ENCODE data around the gene OPHN1. TPM values are rescaled to one million over a fixed set of nuclear protein-coding genes. Genes with fewer than 3 reads are reported as not detected.

OPHN1 gene
- total and polyA plus RNA-seq, 2 donors (not counting 3 experiments of a cell fraction or from before 2014, with no cell fraction given) = 3.9 to 6.7 TPM

GRCh38 chrX:68440442-68440841 is 7.1 kb upstream of the OPHN1 start:
- H3K4me3 ChIP-seq (replicated peaks in 1 of 3; ENCODE audit: insufficient read depth in 1 of 3, low read depth in 1 of 3, low read length in 3 of 3) = no peak overlapping the region
- no peaks in the 10 kb centered on the region for H3K36me3 ChIP-seq (ENCODE audit: control insufficient read depth in 2 of 2, extremely low read depth in 1 of 2, insufficient read depth in 2 of 2, low read length in 2 of 2)
- H3K79me2 ChIP-seq (ENCODE audit: control insufficient read depth, insufficient read depth, low read length) = no peaks in the 10 kb centered on the region
- no peak overlapping the region for H3K4me2 ChIP-seq (ENCODE audit: insufficient read depth, low read length)
- CTCF ChIA-PET = interaction anchor here (1.6 kb wide), 1 partner anchor 22 kb away, joined by 5 read pairs; no protein-coding TSS in a partner anchor
- no peak overlapping the region for H3K27ac ChIP-seq (ENCODE audit: insufficient read depth, low read depth, low read length)
- no peak overlapping the region for H3K9ac ChIP-seq (replicated peaks; ENCODE audit: extremely low read depth, insufficient read depth, low read length)
- no TSS peak for BruUV-seq (replicated peaks)
- H3K9me1 ChIP-seq (replicated peaks; ENCODE audit: control insufficient read depth, extremely low read depth, insufficient read depth, low read length) = no peaks in the 10 kb centered on the region
- H3K9me3 ChIP-seq (replicated peaks; ENCODE audit: control insufficient read depth, insufficient read depth, low read length) = no peaks in the 10 kb centered on the region
- TF ChIP-seq GATA2 (IDR thresholded peaks at IDR 0.05; ENCODE audit: insufficient read depth, insufficient read length, low read depth, low read length) (no peak), FOS (IDR thresholded peaks at IDR 0.05; ENCODE audit: borderline replicate concordance, insufficient read depth, low read length) (no peak), POLR2AphosphoS5 (IDR thresholded peaks at IDR 0.05; ENCODE audit: insufficient read depth, low read depth, low read length) (no peak), POLR2A (IDR thresholded peaks at IDR 0.05; ENCODE audit: low read depth, low read length) (no peak), CTCF (IDR thresholded peaks at IDR 0.05; ENCODE audit: extremely low read depth in 1 of 2, insufficient read depth in 1 of 2, low read depth in 1 of 2, low read length in 2 of 2) (no peak)
- intact Hi-C loops (cut with micrococcal nuclease) (no loop called here), dilution Hi-C loops (cut with MboI; ENCODE audit: extremely low pct_ligation_motif_present, low sequenced_read_pairs) (no loop called here)
- H3K4me1 ChIP-seq (ENCODE audit: control insufficient read depth, extremely low read depth, insufficient read depth, low read length) = peaks cover 10% of the 10 kb centered on the region
- no peaks in the 10 kb centered on the region for H4K20me1 ChIP-seq (replicated peaks; ENCODE audit: control insufficient read depth, extremely low read depth, insufficient read depth, low read length)
- FAIRE-seq (no peak), DNase-seq (ENCODE audit: low read depth, low spot score) (no peak)
- POLR2A ChIA-PET = no interaction called here
- no peaks in the 10 kb centered on the region for H3K27me3 ChIP-seq (ENCODE audit: control insufficient read depth in 2 of 2, insufficient read depth in 2 of 2, low read length in 2 of 2)
- H2AFZ ChIP-seq (ENCODE audit: low read depth, low read length) = no peak overlapping the region

- H3K9me1 ChIP-seq (replicated peaks; ENCODE audit: control insufficient read depth, extremely low read depth, insufficient read depth, low read length) = no peaks in the 10 kb centered on the region
- H3K9me3 ChIP-seq (replicated peaks; ENCODE audit: control insufficient read depth, insufficient read depth, low read length) = no peaks in the 10 kb centered on the region
- H3K4me1 ChIP-seq (ENCODE audit: control insufficient read depth, extremely low read depth, insufficient read depth, low read length) = peaks cover 10% of the 10 kb centered on the region
- no peaks in the 10 kb centered on the region for H3K36me3 ChIP-seq (ENCODE audit: control insufficient read depth in 2 of 2, extremely low read depth in 1 of 2, insufficient read depth in 2 of 2, low read length in 2 of 2)
- DNase-seq (ENCODE audit: low read depth, low spot score) = no peak
- no peak overlapping the region for H3K9ac ChIP-seq (replicated peaks; ENCODE audit: extremely low read depth, insufficient read depth, low read length)
- H3K4me2 ChIP-seq (ENCODE audit: insufficient read depth, low read length) = no peak overlapping the region
- CTCF ChIA-PET = no interaction called here
- H3K27me3 ChIP-seq (ENCODE audit: control insufficient read depth in 2 of 2, insufficient read depth in 2 of 2, low read length in 2 of 2) = no peaks in the 10 kb centered on the region
- H4K20me1 ChIP-seq (replicated peaks; ENCODE audit: control insufficient read depth, extremely low read depth, insufficient read depth, low read length) = no peaks in the 10 kb centered on the region
- H3K27ac ChIP-seq (ENCODE audit: insufficient read depth, low read depth, low read length) = no peak overlapping the region
- no TSS peak for BruUV-seq (replicated peaks)
- dilution Hi-C loops (cut with MboI; ENCODE audit: extremely low pct_ligation_motif_present, low sequenced_read_pairs) = no loop called here
- no peak for FAIRE-seq
- intact Hi-C loops (cut with micrococcal nuclease) = no loop called here
- H3K79me2 ChIP-seq (ENCODE audit: control insufficient read depth, insufficient read depth, low read length) = no peaks in the 10 kb centered on the region
- POLR2A ChIA-PET = no interaction called here
- no peak overlapping the region for H3K4me3 ChIP-seq (replicated peaks in 1 of 3; ENCODE audit: insufficient read depth in 1 of 3, low read depth in 1 of 3, low read length in 3 of 3)
- TF ChIP-seq MYC (IDR thresholded peaks at IDR 0.05; ENCODE audit: low read depth, low read length) = no peak
- H2AFZ ChIP-seq (ENCODE audit: low read depth, low read length) = no peak overlapping the region
These were observed 6.0 kb upstream of the OPHN1 start for GRCh38 chrX:68439341-68439740.

Data from endothelial cell of umbilical vein (primary cell).